GM23248 (cell line): ENCODE data around the gene PIP4K2A.

ENCODE experiments used
- EZH2 ChIP-seq: fragments of 200-600 bp; sonication (generic); IDR thresholded peaks from 2 replicates; pipeline ENCODE4 v1.6.1; 2018; ENCODE audit warnings: antibody characterized with exemption, mild to moderate bottlenecking; ENCODE audit not compliant: insufficient read depth, poor library complexity, severe bottlenecking
- EZH2phosphoT487 ChIP-seq: fragments of 200-600 bp; sonication (generic); IDR thresholded peaks from 2 replicates; pipeline ENCODE4 v1.6.1; 2018; ENCODE audit warnings: antibody characterized with exemption, moderate library complexity, mild to moderate bottlenecking, low read depth; ENCODE audit not compliant: insufficient read depth

- TF ChIP-seq EZH2phosphoT487 (no peak), EZH2 (no peak)
Measured at GRCh38 chr10:22617051-22617450, 97.3 kb downstream of the PIP4K2A start.
